HEK293 (cell line): ENCODE data around the gene GZF1.

Experiments used
- CTCF ChIA-PET: fragments of 350-600 bp; formaldehyde crosslinking; extraction: SDS; loops from one replicate; lab custom pipeline; 2021; ENCODE audit warnings: antibody characterized with exemption; lab: Yijun Ruan, JAX
- POLR2A ChIA-PET: fragments of 300-600 bp; formaldehyde crosslinking; extraction: SDS; loops from one replicate; lab custom pipeline; 2020; ENCODE audit warnings: antibody characterized with exemption, inconsistent platforms; lab: Yijun Ruan, JAX
- H3K27ac ChIP-seq: fragments of 200-500 bp; sonication (Bioruptor generic); 2 replicates; pipeline ENCODE4 v1.5.1; 2014; ENCODE audit warnings: low read depth, low read length, control low read depth, inconsistent platforms; ENCODE audit errors: extremely low read depth
- H3K36me3 ChIP-seq, 2 experiments: fragments of 200-500 bp in 1 of 2; sonication (Bioruptor generic) in 1 of 2; 1 replicate in 1 of 2; 2 replicates in 1 of 2; pipeline ENCODE4 v1.5.1; 2014 to 2017; ENCODE audit warnings: inconsistent platforms in 2 of 2, low read length in 2 of 2; ENCODE audit not compliant: control insufficient read depth in 2 of 2, insufficient read depth in 1 of 2
- H3K4me1 ChIP-seq: fragments of 200-500 bp; sonication (Bioruptor generic); 2 replicates; pipeline ENCODE4 v1.5.1; 2014; ENCODE audit warnings: mild to moderate bottlenecking, low read length, inconsistent platforms; ENCODE audit not compliant: control insufficient read depth, insufficient read depth
- H3K4me3 ChIP-seq: 2 replicates; pipeline ENCODE4 v1.5.1; 2011; ENCODE audit warnings: low read depth, mild to moderate bottlenecking, control low read depth, low read length, moderate library complexity
- H3K9me3 ChIP-seq: fragments of 200-500 bp; sonication (Bioruptor generic); 2 replicates; pipeline ENCODE4 v1.5.1; 2014; ENCODE audit warnings: low read depth, low read length, inconsistent platforms; ENCODE audit not compliant: control insufficient read depth, insufficient read depth
- GFI1B ChIP-seq: fragments of 450-650 bp; formaldehyde crosslinking; IDR thresholded peaks from 2 replicates; pipeline ENCODE4 v1.5.1; 2016; ENCODE audit warnings: missing biosample characterization, missing genetic modification characterization
- KLF9 ChIP-seq: fragments of 450-650 bp; formaldehyde crosslinking; IDR thresholded peaks from 2 replicates; pipeline ENCODE4 v1.5.1; 2016; ENCODE audit warnings: missing biosample characterization, missing genetic modification characterization, low read depth
- SALL2 ChIP-seq: fragments of 450-650 bp; formaldehyde crosslinking; IDR thresholded peaks from 2 replicates; pipeline ENCODE4 v1.5.0; 2017; ENCODE audit warnings: missing biosample characterization, mild to moderate bottlenecking, missing genetic modification characterization, borderline replicate concordance
- ZBTB20 ChIP-seq: fragments of 450-650 bp; formaldehyde crosslinking; IDR thresholded peaks from 2 replicates; pipeline ENCODE4 v1.5.1; 2016; ENCODE audit warnings: missing biosample characterization, missing genetic modification characterization
- ZFP3 ChIP-seq: fragments of 450-650 bp; formaldehyde crosslinking; IDR thresholded peaks from 2 replicates; pipeline ENCODE4 v1.5.1; 2016; ENCODE audit warnings: low read depth, missing biosample characterization, missing genetic modification characterization
- ZNF132 ChIP-seq: fragments of 450-650 bp; formaldehyde crosslinking; IDR thresholded peaks from 2 replicates; pipeline ENCODE4 v1.5.1; 2017; ENCODE audit warnings: missing biosample characterization, missing genetic modification characterization, borderline replicate concordance
- ZNF146 ChIP-seq: fragments of 450-650 bp; formaldehyde crosslinking; IDR thresholded peaks from 2 replicates; pipeline ENCODE4 v1.5.1; 2016; ENCODE audit warnings: missing biosample characterization, missing genetic modification characterization
- ZNF155 ChIP-seq: fragments of 450-650 bp; formaldehyde crosslinking; IDR thresholded peaks from 2 replicates; pipeline ENCODE4 v1.5.1; 2016; ENCODE audit warnings: missing biosample characterization, missing genetic modification characterization
- ZNF211 ChIP-seq: fragments of 450-650 bp; formaldehyde crosslinking; IDR thresholded peaks from 2 replicates; pipeline ENCODE4 v1.5.1; 2016; ENCODE audit warnings: low read depth, missing biosample characterization, missing genetic modification characterization
- ZNF221 ChIP-seq: fragments of 450-650 bp; formaldehyde crosslinking; IDR thresholded peaks from 2 replicates; pipeline ENCODE4 v1.5.1; 2017; ENCODE audit warnings: missing biosample characterization, missing genetic modification characterization, borderline replicate concordance
- ZNF354C ChIP-seq: fragments of 450-650 bp; formaldehyde crosslinking; IDR thresholded peaks from 2 replicates; pipeline ENCODE4 v1.5.1; 2016; ENCODE audit warnings: missing biosample characterization, missing genetic modification characterization, low read depth, borderline replicate concordance
- ZNF391 ChIP-seq: fragments of 450-650 bp; formaldehyde crosslinking; IDR thresholded peaks from 2 replicates; pipeline ENCODE4 v1.5.1; 2016; ENCODE audit warnings: low read depth, missing biosample characterization, missing genetic modification characterization, borderline replicate concordance
- ZNF416 ChIP-seq: fragments of 450-650 bp; formaldehyde crosslinking; IDR thresholded peaks from 2 replicates; pipeline ENCODE4 v1.5.1; 2016; ENCODE audit warnings: missing biosample characterization, missing genetic modification characterization
- ZNF501 ChIP-seq: fragments of 450-650 bp; formaldehyde crosslinking; IDR thresholded peaks from 2 replicates; pipeline ENCODE4 v1.5.1; 2016; ENCODE audit warnings: missing biosample characterization, missing genetic modification characterization
- ZNF558 ChIP-seq: fragments of 450-650 bp; formaldehyde crosslinking; IDR thresholded peaks from 2 replicates; pipeline ENCODE4 v1.5.1; 2016; ENCODE audit warnings: missing biosample characterization, missing genetic modification characterization
- ZNF707 ChIP-seq: fragments of 450-650 bp; formaldehyde crosslinking; IDR thresholded peaks from 2 replicates; pipeline ENCODE4 v1.5.1; 2016; ENCODE audit warnings: missing biosample characterization, missing genetic modification characterization
- TF ChIP-seq, protein P1 (sequence below): fragments of 450-650 bp; formaldehyde crosslinking; IDR thresholded peaks from 2 replicates; pipeline ENCODE4 v1.5.1; 2016; ENCODE audit warnings: missing biosample characterization, missing genetic modification characterization
- TF ChIP-seq, protein P2 (sequence below): fragments of 450-650 bp; formaldehyde crosslinking; IDR thresholded peaks from 2 replicates; pipeline ENCODE4 v1.5.1; 2016; ENCODE audit warnings: missing biosample characterization, missing genetic modification characterization
- TF ChIP-seq, protein P3 (sequence below): fragments of 450-650 bp; formaldehyde crosslinking; IDR thresholded peaks from 2 replicates; pipeline ENCODE4 v1.5.1; 2016; ENCODE audit warnings: missing biosample characterization, missing genetic modification characterization
- TF ChIP-seq, protein P4 (sequence below): fragments of 450-650 bp; formaldehyde crosslinking; IDR thresholded peaks from 2 replicates; pipeline ENCODE4 v1.5.1; 2017; ENCODE audit warnings: missing biosample characterization, mild to moderate bottlenecking, missing genetic modification characterization, moderate library complexity

GZF1 gene

DNA sequence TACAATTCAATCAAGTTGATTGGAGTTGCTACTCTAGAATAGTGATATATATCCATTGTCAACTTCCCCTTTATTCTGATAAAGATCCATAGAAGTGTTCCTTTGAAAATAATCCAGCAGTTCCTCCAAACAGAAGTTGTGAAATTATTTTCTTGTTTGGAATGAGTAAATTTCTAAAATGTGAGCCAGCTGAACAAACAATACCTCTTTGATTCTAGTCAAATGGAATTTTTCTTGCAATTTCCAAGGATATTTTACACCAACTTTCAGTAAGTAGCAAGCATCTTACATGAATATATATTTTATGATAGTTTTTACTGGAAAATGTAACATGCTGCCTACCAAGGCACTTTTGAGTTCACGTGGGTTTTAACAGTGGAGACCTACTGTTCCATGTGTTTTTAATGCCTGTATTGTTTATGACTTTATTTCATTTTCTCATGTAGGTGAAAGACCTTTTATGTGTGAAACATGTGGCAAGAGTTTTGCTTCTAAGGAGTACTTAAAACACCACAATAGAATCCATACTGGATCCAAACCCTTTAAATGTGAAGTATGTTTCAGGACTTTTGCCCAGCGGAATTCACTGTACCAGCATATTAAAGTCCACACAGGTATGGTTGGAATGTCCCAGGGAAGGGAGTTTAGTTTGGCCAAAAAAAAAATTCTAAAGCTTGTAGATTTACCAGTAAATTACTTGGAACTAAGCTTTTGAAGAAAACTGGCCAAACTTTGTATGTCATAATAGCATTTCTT lies 6.5 kb downstream of the GZF1 start:
- Histone ChIP-seq H3K27ac (no peak overlapping the region), H3K36me3 (peaks cover 0 to 91% of the 10 kb centered on the region in 2 experiments), H3K9me3 (no peaks in the 10 kb centered on the region), H3K4me3 (no peak overlapping the region)
- POLR2A ChIA-PET = no interaction called here
- CTCF ChIA-PET = interaction anchor here (0.6 to 1.5 kb wide), 2 partner anchors 78 to 732 kb away, joined by 3 read pairs; no protein-coding TSS in a partner anchor
- TF ChIP-seq ZFP3 (tag by site-specific recombination) = no peak
- TF ChIP-seq KLF9 (tag by site-specific recombination) = no peak
- TF ChIP-seq ZNF211 = no peak
- TF ChIP-seq ZNF132 (tag by site-specific recombination) = no peak
- no peak for TF ChIP-seq ZNF354C (tag by site-specific recombination)
- TF ChIP-seq ZNF558 (tag by site-specific recombination) = no peak
- TF ChIP-seq, all 188 proteins: peak for 0
- peaks cover 2% of the 10 kb centered on the region; the same call in 1 of the 2 replicates for H3K4me1 ChIP-seq

DNA sequence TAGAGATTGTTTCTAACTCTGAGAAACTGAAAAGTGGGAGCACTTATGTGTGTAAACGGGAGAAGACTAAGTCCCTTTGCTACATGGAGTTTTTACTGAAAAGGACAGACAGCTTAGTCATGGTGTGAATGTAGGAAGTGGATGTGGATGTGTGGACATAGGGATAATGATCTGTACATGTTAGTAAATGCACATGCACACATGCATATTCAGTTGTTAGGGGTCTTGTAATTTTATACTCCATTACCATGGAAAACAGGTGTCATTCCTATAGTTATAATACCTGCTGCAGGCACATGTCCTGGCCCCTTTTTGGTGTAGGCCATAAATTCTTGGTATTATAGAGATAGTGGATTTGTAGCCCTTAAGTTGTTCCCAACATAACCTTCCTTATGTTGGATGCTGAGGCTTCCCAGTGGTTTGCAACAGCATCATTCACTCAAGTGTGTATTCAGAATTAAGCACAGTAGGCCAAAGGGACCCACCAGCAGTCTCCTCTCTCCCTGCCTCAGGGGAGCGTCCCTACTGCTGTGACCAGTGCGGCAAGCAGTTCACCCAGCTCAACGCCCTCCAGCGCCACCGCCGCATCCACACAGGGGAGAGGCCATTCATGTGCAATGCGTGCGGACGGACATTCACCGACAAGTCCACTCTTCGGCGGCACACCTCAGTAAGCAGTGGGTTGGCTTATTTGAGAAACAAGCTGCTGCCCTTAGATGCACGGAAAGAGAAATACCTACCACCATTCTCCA lies 7.3 kb downstream of the GZF1 start:
- H3K9me3 ChIP-seq = no peaks in the 10 kb centered on the region
- H3K36me3 ChIP-seq = peaks cover 0 to 96% of the 10 kb centered on the region in 2 experiments
- peaks cover 2% of the 10 kb centered on the region; the same call in 1 of the 2 replicates for H3K4me1 ChIP-seq
- TF ChIP-seq ZNF146 (tag by site-specific recombination) (no peak), ZBTB20 (tag by site-specific recombination) (no peak), ZNF501 (no peak), ZNF391 (no peak), ZNF416 (no peak), GFI1B (no peak), ZNF221 (tag by site-specific recombination) (no peak), ZNF707 (no peak), SALL2 (tag by site-specific recombination) (no peak), ZNF155 (tag by site-specific recombination) (no peak)
- TF ChIP-seq, protein P1, sequence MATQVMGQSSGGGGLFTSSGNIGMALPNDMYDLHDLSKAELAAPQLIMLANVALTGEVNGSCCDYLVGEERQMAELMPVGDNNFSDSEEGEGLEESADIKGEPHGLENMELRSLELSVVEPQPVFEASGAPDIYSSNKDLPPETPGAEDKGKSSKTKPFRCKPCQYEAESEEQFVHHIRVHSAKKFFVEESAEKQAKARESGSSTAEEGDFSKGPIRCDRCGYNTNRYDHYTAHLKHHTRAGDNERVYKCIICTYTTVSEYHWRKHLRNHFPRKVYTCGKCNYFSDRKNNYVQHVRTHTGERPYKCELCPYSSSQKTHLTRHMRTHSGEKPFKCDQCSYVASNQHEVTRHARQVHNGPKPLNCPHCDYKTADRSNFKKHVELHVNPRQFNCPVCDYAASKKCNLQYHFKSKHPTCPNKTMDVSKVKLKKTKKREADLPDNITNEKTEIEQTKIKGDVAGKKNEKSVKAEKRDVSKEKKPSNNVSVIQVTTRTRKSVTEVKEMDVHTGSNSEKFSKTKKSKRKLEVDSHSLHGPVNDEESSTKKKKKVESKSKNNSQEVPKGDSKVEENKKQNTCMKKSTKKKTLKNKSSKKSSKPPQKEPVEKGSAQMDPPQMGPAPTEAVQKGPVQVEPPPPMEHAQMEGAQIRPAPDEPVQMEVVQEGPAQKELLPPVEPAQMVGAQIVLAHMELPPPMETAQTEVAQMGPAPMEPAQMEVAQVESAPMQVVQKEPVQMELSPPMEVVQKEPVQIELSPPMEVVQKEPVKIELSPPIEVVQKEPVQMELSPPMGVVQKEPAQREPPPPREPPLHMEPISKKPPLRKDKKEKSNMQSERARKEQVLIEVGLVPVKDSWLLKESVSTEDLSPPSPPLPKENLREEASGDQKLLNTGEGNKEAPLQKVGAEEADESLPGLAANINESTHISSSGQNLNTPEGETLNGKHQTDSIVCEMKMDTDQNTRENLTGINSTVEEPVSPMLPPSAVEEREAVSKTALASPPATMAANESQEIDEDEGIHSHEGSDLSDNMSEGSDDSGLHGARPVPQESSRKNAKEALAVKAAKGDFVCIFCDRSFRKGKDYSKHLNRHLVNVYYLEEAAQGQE (tag by site-specific recombination) = no peak
- TF ChIP-seq, protein P2, sequence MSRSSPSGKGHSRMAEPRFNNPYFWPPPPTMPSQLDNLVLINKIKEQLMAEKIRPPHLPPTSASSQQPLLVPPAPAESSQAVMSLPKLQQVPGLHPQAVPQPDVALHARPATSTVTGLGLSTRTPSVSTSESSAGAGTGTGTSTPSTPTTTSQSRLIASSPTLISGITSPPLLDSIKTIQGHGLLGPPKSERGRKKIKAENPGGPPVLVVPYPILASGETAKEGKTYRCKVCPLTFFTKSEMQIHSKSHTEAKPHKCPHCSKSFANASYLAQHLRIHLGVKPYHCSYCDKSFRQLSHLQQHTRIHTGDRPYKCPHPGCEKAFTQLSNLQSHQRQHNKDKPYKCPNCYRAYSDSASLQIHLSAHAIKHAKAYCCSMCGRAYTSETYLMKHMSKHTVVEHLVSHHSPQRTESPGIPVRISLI (tag by site-specific recombination) = no peak
- TF ChIP-seq, protein P3, sequence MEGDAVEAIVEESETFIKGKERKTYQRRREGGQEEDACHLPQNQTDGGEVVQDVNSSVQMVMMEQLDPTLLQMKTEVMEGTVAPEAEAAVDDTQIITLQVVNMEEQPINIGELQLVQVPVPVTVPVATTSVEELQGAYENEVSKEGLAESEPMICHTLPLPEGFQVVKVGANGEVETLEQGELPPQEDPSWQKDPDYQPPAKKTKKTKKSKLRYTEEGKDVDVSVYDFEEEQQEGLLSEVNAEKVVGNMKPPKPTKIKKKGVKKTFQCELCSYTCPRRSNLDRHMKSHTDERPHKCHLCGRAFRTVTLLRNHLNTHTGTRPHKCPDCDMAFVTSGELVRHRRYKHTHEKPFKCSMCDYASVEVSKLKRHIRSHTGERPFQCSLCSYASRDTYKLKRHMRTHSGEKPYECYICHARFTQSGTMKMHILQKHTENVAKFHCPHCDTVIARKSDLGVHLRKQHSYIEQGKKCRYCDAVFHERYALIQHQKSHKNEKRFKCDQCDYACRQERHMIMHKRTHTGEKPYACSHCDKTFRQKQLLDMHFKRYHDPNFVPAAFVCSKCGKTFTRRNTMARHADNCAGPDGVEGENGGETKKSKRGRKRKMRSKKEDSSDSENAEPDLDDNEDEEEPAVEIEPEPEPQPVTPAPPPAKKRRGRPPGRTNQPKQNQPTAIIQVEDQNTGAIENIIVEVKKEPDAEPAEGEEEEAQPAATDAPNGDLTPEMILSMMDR (tag by site-specific recombination) = no peak
- TF ChIP-seq, protein P4, sequence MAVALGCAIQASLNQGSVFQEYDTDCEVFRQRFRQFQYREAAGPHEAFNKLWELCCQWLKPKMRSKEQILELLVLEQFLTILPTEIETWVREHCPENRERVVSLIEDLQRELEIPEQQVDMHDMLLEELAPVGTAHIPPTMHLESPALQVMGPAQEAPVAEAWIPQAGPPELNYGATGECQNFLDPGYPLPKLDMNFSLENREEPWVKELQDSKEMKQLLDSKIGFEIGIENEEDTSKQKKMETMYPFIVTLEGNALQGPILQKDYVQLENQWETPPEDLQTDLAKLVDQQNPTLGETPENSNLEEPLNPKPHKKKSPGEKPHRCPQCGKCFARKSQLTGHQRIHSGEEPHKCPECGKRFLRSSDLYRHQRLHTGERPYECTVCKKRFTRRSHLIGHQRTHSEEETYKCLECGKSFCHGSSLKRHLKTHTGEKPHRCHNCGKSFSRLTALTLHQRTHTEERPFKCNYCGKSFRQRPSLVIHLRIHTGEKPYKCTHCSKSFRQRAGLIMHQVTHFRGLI (tag by site-specific recombination) = no peak
- CTCF ChIA-PET = interaction anchor here (0.6 to 1.5 kb wide), 3 partner anchors 77 to 731 kb away, joined by 3 read pairs; no protein-coding TSS in a partner anchor
- no peak overlapping the region for H3K4me3 ChIP-seq
- no peak overlapping the region for H3K27ac ChIP-seq
- POLR2A ChIA-PET = no interaction called here
